Erythroblast (primary cell): ENCODE results near the gene FMN1.

Experiments
- DNase-seq, 2 experiments: peaks; one replicate each; lab custom pipeline; 2025; lab: John Stamatoyannopoulos, UW
- GATA1 ChIP-seq: IDR thresholded peaks from 2 replicates; pipeline ENCODE4 v1.6.1; 2011; ENCODE audit warnings: low read depth, mild to moderate bottlenecking, control low read depth, low read length, moderate library complexity
- POLR2A ChIP-seq: IDR thresholded peaks from 2 replicates; pipeline ENCODE4 v1.6.1; 2011; ENCODE audit warnings: mild to moderate bottlenecking, low read length

The FMN1 gene

DNA sequence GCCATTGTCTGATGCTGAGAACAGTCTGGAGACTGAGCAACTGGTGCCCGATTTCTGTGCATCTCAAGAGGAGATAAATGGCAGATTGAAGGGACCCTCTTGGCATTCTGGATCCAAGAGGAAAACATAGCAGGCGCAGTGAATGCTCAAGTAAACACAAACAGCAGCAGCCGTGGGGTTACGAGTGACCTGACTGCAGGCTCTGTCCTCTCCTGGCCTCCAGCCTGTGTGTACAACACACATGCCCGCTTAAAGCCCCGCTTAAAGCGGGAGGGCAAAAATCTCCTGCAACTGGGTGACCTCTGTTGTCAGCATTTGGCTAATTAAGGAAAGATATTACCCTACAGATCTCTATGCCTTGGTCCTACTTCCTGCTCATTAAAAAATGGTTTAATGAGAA is 356.2 kb downstream of the FMN1 start:
- no peak for TF ChIP-seq GATA1
- TF ChIP-seq POLR2A, result no peak
- DNase-seq, result no peak

GRCh38 chr15:32837935-32838334 is 356.6 kb downstream of the FMN1 start:
- DNase-seq, result no peak
- no peak for TF ChIP-seq POLR2A
- no peak for TF ChIP-seq GATA1

GRCh38 chr15:32834156-32834555 is 360.4 kb downstream of the FMN1 start:
- DNase-seq, result no peak
- TF ChIP-seq POLR2A (no peak), GATA1 (no peak)

DNA sequence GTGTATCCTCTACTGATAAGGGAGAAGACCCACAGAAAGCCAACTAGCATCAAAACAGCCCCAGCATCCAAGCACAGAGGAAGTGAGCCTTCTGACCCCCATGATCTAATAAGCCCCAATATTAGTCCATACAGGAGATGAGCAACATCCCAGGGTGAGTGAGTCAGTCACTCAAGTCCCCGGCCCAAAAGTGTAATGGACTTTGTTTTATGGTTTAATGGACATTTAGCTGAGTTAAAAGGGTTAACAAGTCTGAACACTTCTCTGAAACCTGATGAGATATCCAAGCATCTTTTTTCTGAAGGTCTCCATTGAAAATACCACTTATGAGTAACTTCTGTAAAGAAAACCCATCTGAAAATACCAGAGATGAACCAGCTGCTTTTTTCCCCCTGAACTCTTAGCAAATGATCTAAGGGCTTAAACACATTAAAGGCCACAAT is 361.1 kb downstream of the FMN1 start:
- TF ChIP-seq POLR2A (no peak), GATA1 (no peak)
- DNase-seq, result no peak

- no peak for DNase-seq
- TF ChIP-seq POLR2A (no peak), GATA1 (no peak)
These were observed 363.0 kb downstream of the FMN1 start for GRCh38 chr15:32831485-32831884.

- TF ChIP-seq POLR2A, result no peak
- TF ChIP-seq GATA1, result no peak
These were observed 364.3 kb downstream of the FMN1 start for GRCh38 chr15:32830241-32830640.

GRCh38 chr15:32829436-32829835 is 365.1 kb downstream of the FMN1 start:
- no peak for TF ChIP-seq GATA1
- TF ChIP-seq POLR2A, result no peak
- DNase-seq, result no peak

More at GRCh38 chr15:32830241-32830640, 364.3 kb downstream of the FMN1 start:
- no peak for DNase-seq

DNA sequence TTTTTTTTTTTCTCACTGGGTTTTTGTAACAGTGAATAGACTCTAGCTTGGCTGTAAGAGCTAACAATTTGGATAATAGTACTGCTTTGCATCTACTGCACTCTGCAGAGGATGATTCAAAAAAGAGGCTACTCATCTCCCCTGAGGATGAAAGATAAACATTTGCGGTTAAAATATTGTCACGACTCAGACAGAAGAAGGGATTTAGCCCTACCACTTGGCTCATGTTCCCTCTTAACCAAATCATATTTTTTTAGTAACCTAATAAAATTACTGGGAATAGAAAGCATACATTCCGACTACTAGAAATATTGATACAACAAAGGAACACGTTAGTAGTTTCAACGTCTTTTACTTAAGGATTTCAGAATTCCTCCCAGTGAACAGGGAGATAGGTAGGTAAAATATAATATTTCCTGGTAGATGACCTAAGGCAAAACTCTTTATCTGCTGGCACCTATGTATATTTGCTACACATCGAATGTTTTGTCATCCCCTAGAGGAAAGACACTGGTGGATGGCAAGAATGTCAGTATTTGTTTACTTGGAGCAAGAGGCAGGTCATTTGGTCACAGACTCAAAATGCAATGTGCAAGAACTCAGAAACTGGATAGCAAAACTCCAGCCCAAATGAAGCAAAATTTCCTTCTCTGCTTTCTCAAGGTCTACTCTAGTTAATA is 365.9 kb downstream of the FMN1 start:
- TF ChIP-seq GATA1 (no peak), POLR2A (no peak)
- DNase-seq, result no peak

DNA sequence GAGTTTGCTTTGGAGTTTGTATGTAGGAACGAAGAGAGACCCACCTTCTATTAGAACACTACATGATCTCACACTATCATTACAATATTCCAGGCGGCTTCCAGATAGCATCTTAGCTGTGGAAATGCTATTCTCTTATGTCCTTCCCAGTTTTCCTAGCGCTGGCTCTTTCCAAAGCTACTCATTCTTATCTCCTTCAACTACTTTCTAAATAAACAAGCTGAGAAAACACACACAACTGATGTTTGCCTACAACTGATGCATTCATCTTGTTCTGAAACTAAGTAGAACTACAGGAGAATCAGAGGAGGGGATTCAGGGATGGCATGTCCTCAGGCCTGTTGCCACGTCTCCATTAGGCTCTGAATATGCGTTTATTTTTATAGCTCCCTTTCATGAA is 367.8 kb downstream of the FMN1 start:
- DNase-seq, result no peak
- TF ChIP-seq POLR2A (no peak), GATA1 (no peak)

GRCh38 chr15:32825219-32825618 is 369.3 kb downstream of the FMN1 start:
- TF ChIP-seq POLR2A (no peak), GATA1 (no peak)
- DNase-seq, result no peak

GRCh38 chr15:32824777-32825176 is 369.7 kb downstream of the FMN1 start:
- TF ChIP-seq GATA1 (no peak), POLR2A (no peak)
- no peak for DNase-seq

GRCh38 chr15:32823750-32824149 is 370.8 kb downstream of the FMN1 start:
- TF ChIP-seq GATA1 (no peak), POLR2A (no peak)
- no peak for DNase-seq

- no peak for DNase-seq
- TF ChIP-seq POLR2A, result no peak
- no peak for TF ChIP-seq GATA1
These were observed 371.8 kb downstream of the FMN1 start for GRCh38 chr15:32822739-32823138.

- DNase-seq, result no peak
- no peak for TF ChIP-seq GATA1
- TF ChIP-seq POLR2A, result no peak
These were observed 375.1 kb downstream of the FMN1 start for GRCh38 chr15:32819448-32819847.

DNA sequence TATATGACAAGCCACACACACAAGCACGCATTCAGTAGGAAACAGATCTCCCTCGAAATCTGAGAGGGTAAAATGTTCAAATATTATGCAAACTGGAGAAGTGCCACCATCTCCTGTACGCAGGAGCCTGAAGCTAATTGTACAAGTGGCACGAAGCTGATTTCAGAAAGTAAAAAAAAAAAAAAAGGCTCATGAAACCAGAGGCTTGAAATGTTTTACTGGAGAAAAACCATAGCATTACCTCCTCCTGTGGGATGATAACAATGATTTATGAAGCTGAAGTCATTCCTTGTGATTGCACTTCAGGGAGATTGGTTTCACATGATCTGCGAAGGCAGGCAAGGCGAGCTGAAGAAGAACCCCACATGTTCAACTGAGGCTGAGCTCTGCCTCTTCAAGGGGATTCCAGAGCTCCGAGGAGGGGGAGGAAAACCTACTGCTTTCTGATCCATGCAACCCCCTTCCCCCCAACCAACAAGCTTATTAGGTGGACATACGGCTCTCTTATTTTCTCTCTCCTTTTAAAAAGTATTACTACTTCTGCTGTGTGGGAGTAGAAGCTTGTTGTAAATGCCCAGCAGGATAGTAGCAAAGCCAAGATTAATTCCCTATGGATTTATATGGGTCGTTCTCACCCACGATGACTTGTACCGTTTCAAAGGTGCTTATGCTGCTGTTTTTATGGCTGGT is 375.6 kb downstream of the FMN1 start:
- TF ChIP-seq POLR2A (no peak), GATA1 (no peak)
- DNase-seq, result no peak
